BE2C (cell line): ENCODE results near the gene TMEM184A.
A peak's percentile ranks its signal among the peaks of the same experiment; 100 is the strongest.

Experiments
- DNase-seq: peaks from one replicate; pipeline ENCODE4 v3.0.0-alpha.2; 2020
- H3K27me3 ChIP-seq: fragments of 250-450 bp; sonication (Bioruptor Pico); 2 replicates; pipeline ENCODE4 v1.5.1; 2020; ENCODE audit warnings: mild to moderate bottlenecking
- H3K36me3 ChIP-seq: fragments of 250-450 bp; sonication (Bioruptor Pico); 2 replicates; pipeline ENCODE4 v1.5.1; 2020; ENCODE audit warnings: mild to moderate bottlenecking
- H3K4me1 ChIP-seq: fragments of 250-450 bp; sonication (Bioruptor Pico); 2 replicates; pipeline ENCODE4 v1.5.1; 2020
- H3K4me3 ChIP-seq: 2 replicates; pipeline ENCODE4 v1.5.1; 2011; ENCODE audit warnings: low read depth, low read length
- H3K9me3 ChIP-seq: fragments of 250-450 bp; sonication (Bioruptor Pico); 2 replicates; pipeline ENCODE4 v1.5.1; 2020
- TF ChIP-seq, protein P1 (sequence below): IDR thresholded peaks from 2 replicates; pipeline ENCODE4 v1.5.1; 2012; ENCODE audit warnings: mild to moderate bottlenecking, low read depth, low read length

The TMEM184A gene

DNA sequence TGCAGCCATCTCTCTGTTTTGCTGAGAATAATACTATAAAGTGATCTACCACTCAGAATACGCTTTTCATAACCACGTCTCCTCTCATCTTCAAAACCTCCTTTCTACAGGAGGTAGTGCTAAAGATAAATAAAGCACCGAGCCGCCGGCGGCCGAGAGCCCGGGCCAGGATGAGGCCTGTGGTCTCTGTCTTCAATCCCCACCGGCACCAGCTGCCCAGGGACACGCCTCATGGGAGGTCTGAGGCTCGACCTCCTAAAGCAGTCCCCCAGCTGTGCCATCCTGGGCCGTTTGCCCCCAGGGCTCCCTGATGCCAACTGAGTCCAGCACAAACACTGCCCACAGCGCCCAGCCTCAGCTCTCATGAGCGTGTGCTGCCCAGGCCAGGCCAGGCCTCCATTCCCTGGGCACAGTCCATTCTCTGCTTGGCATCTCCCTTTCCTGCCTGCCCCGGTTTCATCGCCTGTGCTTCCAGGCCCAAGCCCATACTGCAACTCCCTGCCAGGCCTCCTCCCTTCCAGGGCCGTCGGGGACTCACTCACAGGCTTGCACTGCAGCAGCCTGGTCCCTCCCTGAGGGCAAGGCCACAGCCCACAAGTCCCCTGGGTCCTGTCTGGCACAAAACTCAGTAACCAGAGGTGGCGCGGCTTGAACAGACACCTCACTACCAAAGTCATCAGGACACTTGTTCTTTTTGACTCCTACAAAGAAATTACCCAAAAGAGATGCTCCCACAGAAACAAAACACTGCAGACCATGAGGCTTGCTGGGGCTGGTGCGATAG, 54.3 kb downstream of the TMEM184A start:
- TF ChIP-seq, protein P1, sequence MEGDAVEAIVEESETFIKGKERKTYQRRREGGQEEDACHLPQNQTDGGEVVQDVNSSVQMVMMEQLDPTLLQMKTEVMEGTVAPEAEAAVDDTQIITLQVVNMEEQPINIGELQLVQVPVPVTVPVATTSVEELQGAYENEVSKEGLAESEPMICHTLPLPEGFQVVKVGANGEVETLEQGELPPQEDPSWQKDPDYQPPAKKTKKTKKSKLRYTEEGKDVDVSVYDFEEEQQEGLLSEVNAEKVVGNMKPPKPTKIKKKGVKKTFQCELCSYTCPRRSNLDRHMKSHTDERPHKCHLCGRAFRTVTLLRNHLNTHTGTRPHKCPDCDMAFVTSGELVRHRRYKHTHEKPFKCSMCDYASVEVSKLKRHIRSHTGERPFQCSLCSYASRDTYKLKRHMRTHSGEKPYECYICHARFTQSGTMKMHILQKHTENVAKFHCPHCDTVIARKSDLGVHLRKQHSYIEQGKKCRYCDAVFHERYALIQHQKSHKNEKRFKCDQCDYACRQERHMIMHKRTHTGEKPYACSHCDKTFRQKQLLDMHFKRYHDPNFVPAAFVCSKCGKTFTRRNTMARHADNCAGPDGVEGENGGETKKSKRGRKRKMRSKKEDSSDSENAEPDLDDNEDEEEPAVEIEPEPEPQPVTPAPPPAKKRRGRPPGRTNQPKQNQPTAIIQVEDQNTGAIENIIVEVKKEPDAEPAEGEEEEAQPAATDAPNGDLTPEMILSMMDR = no peak
- H3K27me3 ChIP-seq = no peaks in the 10 kb centered on the region
- H3K4me1 ChIP-seq = peaks cover 2% of the 10 kb centered on the region; the same call in 1 of the 2 replicates
- H3K9me3 ChIP-seq = no peaks in the 10 kb centered on the region
- no peak overlapping the region for H3K4me3 ChIP-seq
- DNase-seq = peak; percentile 10
- peaks cover 42% of the 10 kb centered on the region for H3K36me3 ChIP-seq

DNA sequence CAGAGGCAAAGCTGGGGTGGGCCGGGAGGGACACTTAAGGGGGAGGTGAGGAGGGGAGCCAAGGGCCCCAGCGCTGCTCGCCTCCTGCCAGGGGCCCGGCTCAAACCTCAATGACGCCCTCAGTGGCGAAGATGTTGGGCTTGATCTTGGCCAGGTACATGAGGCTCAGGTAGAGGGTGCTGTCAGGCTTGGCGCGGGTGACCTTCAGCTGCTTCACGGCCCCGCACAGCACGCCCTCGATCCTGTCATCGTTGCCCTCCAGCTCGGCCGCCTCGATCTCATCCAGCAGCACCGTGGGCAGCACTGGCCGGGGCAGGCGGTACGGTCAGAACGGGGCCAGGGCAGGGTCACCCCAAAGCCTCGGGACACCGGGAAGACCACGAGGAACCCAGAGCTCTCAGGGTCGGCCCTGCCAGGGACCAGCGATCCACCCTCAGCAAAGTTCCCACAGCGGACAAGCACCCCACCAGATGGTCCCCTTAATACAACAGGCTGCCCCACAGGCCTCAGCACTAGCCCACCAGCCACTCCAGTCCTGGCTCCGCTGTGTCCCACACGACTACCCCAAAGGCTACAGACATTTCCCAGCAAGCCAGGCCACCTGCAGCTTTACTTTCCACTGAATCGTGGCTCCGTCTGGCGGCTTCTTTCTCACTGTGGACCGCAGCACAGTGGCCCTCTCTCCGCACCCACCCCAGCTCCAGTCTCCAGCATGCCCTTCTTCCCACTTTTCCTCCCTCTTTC, 55.8 kb downstream of the TMEM184A start:
- peaks cover 47% of the 10 kb centered on the region for H3K36me3 ChIP-seq

DNA sequence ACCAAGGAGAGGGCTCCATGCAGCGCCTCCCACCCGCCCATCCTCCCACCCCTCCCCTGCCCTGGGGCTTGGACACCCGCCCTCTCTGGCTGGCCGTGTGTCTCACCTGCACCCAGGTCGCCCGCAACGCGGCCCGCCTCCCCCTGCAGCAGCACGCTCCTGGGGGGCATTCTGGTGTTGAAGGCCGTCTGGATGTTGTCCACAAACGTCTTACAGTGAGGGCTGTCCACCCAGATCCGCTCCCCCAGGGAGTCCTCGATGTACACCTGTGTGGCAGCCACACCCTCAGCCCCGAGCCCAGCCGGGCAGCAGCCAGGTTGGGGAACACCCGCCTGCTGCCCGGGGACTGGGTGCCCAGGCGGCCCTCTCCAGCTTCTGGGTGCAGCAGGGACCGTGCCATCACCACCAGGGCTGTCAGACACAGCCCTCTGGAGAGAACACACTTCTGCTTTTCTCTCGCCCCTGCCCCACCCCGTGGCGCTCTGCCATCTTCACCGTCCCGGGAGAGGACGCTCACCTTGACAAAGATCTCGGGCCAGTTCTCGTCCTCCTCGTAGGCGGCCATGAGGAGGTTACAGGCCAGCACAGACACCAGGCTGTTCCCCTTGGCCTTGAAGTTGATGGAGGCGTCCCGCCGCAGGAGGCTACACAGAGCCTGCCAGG, 56.5 kb downstream of the TMEM184A start:
- DNase-seq = peak; percentile 7
- no peaks in the 10 kb centered on the region for H3K27me3 ChIP-seq
- peaks cover 48% of the 10 kb centered on the region for H3K36me3 ChIP-seq
- H3K9me3 ChIP-seq = no peaks in the 10 kb centered on the region
- TF ChIP-seq, protein P1 = no peak
- no peak overlapping the region for H3K4me3 ChIP-seq
- H3K4me1 ChIP-seq = no peaks in the 10 kb centered on the region

More for the DNA sequence above, 55.8 kb downstream of the TMEM184A start:
- DNase-seq = no peak
- TF ChIP-seq, protein P1 = no peak
- H3K9me3 ChIP-seq = no peaks in the 10 kb centered on the region
- no peak overlapping the region for H3K4me3 ChIP-seq
- no peaks in the 10 kb centered on the region for H3K4me1 ChIP-seq
- H3K27me3 ChIP-seq = no peaks in the 10 kb centered on the region

DNA sequence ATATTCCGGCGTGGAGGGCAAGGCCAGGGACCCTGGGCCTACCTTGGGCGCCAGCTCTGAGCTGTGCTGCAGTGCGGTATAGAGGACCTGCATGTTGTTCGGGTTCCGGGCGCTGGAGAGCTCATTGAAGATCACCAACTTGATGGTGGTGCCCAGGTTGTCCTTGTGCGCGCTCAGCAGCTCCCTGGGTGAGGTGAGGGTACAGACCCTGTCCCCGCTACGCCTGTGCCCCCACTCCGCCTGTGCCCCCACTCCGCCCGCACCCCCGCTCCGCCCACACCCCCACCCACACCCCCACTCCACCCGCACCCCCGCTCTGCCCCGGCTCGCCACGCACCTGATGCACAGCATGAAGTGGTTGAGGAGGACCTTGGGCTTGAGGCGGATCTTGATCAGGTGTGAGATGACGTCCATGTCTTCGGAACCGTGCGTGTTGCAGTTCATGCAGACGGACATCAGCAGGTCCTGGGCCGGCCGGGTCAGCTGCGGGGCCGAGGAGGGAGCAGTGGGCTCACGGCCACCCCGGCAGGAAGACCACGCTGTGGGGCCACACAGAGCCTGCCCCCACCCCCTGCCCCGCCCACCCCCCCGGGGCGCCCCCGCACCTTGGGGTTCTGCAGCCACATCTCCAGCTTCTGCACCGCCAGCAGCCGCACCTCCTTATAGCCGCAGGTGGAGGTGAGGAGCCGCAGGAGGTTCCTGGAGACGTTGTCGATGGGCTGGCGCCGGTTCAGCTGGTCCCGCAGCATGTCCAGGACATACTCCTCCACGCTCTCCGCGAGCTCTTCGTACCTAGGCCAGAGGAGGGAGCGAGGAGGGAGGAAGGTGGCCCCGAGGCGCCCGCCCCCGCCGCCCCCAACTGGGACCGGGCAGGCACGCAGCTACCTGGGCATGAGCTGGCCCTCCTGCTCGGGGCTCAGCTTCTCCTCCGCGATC, 57.4 kb downstream of the TMEM184A start:
- TF ChIP-seq, protein P1 = no peak
- Histone ChIP-seq H3K4me3 (no peak overlapping the region), H3K4me1 (no peaks in the 10 kb centered on the region), H3K36me3 (peaks cover 52% of the 10 kb centered on the region), H3K9me3 (no peaks in the 10 kb centered on the region), H3K27me3 (no peaks in the 10 kb centered on the region)
- peak; percentile 9 for DNase-seq

DNA sequence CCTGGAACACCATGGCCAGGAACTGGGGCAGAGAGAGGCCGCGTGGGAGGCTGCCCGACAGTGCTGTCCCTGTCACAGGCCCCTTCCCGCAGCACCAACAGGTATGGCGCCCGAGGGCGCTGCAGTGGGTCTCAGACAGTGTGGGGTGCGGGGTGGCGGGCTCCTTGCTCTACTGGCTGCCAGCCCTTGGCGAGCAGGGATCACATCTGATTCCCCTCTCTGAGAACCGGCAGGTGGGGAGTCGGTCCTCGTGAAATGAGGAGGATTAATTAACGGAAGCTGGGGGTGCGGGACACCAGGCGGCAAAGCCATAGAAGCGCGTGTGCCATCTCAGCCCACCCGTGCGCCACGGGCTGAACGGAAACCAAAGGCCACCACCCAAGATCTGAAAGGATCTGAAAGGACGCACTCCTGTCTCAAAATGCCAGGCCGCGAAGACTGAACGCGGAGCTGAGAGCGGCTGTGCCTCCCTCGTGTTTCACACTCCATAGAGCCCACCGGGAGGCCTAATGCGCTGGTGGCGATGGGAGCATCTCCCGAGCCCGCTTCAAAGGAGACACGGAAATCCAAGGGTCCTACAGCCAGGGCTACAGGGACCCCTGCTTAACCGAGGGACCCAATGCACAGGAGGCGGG, 58.6 kb downstream of the TMEM184A start:
- Histone ChIP-seq H3K9me3 (no peaks in the 10 kb centered on the region), H3K27me3 (no peaks in the 10 kb centered on the region), H3K4me1 (no peaks in the 10 kb centered on the region), H3K36me3 (peaks cover 53% of the 10 kb centered on the region), H3K4me3 (no peak overlapping the region)
- TF ChIP-seq, protein P1 = no peak
- DNase-seq = no peak
